COLO668 (cell line): ENCODE results near the gene CASP4.
"Not testable (repeated sequence)": the region's sequence is repeated elsewhere in the genome, so short reads cannot be mapped to it uniquely, and the experiment has no call there.

Source experiments
- DNase-seq: peaks from one replicate; lab custom pipeline; 2025; ENCODE audit not compliant: unreplicated experiment; lab: John Stamatoyannopoulos, UW

The CASP4 gene

DNA sequence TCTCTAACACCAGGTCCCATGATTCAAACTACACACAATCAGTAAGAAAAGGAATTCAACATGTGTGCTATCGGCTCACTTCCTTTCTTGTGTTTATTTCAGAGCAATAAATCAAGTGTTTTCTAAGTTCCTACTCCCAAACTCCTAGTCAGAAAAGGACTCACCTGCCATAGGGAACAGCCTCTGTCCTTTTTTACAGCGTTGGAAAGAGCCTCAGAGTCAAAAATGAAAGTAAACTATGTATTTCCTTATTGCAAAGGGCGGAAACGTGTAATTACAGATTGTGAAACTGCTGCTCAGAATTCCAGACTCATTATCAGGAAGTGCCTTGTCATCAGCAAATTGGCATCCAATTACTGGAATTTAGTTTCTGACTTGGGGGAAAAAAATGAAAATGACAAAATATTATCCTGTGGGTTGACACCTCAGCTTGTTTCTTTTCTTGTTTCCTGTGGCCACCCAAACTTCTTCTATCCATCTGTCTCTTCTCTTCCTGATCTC lies at the start of gene CASP4:
Gene CASP4 (minus strand): TSS at position 220 of the 501 bp plus-strand sequence. CDS start 49 bp downstream, at position 171.
- peak; percentile 11 for DNase-seq

DNA sequence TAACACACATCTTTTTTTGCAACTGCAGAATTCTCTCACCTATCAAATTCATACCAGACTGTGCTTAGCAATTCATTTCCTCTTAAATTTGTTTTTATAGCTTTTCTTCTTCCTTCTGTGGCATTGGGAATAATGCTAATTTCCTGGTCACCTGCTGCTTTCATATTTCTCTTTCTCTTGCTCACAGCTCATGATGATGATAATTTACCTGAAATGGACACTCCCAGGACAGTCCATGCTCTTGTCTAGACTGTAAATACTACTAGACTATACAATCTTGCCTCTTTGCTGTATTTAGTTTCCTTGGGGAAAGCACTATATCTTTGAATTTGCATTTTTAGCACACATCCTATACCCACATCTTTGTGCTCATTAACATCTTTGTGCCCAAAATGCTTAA lies 39.1 kb upstream of the CASP4 start:
- DNase-seq: no peak

DNA sequence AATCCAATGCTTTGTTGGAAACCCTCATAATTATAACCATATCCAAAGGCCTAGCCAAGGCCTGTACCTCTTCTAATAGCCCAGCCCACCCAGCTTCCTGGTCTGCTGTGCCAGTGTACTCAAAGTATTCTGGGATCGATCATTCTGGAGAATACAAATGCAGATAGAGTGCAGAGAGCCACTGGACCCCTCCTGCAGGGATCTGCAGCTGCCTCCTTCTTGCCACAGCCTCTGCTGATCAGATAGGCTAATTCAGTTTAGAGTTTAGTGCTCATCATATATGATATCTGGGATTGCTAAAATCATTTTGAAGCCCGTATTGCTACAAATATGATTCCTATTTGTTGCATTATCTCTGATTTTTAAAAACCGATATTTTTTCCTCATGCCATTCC lies 37.1 kb upstream of the CASP4 start:
- no peak for DNase-seq

DNA sequence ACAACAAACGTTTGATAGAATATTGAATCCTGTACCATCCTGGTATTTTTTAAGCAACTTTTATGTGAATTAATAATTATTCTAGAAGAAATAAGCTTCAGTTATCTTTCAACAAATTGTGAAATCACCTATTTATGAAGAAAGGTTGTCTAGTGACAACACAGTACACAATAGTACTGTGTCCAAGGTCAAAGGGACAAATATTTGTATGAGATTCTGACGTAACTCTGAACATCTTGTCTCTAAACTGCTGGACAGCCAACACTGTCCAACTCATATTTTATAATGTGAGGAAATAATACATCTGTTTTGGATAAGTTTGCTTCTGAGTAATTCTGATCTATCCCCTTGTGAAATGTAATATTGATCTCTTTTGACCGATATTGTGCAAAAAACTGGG lies 35.6 kb upstream of the CASP4 start:
- DNase-seq: no peak

DNA sequence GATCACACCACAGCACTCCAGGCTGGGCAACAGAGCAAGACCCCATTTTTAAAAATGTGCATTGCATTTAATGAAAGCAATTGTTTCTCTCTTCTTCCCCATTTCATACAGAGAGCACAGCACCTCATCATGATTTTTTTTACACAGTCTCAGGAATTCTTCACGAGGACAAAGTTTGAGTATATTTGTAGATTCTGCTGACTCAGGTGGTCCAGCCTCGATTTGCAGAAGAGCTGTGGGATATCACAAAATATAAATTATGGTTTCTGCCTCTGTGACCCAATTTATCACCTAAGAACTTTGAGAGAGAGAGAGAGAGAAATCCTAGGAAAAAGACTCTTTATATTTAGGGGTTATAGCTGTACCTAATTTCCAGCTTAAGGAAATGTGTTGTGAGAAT lies 34.8 kb upstream of the CASP4 start:
- DNase-seq: no peak

DNA sequence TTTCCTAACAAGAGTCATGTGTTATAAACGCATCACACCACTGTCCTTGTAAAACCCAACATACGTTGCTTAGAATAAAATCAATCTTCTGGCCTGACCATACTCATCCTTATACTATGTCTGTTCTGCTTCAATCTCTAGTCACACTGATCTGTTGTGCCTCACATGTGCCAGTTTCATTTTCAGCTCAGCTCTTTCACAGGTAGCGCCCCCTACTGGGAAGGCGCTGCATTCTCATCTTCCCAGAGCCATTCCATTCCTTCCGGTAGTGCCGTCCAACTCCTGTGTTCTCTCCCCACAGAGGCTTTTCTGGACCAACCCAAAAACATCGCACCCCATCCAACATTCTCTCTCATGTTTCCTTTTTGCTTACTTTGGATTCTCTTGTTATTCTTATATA lies 32.4 kb upstream of the CASP4 start:
- peak; percentile 35 for DNase-seq

DNA sequence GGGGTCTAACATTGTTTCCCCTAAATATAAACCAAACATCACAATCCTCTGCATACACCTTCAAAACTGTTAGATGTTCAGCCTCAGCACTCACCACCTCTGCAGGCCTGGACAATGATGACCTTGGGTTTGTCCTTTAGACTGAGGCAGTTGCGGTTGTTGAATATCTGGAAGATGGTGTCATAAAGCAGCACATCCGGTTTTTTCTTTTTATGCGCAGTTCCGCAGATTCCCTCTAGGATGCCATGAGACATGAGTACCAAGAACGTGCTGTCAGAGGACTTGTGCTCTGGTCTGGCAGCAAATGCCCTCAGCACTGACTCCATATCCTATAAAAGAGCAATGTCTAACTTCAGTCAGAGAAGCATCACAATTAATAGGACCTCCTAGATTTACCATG lies 31.8 kb upstream of the CASP4 start:
- peak; percentile 2 for DNase-seq

DNA sequence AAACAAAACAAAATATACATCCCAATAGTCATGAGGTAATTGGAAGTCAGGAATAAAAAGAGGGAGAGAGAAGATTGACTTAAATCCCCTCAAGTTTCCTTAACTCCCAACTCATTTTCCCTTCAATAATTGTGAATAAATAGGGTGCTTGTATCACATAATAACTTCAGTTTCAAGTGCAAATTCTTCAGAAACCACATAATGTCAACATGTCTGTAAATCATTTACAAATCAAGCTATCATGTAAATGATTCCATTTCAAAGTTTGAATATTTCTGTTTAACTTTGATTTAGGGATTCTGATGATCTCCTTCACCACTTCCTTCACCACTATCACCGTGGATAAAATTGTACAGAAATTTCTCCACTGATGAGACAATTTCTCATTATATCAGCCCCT lies 31.3 kb upstream of the CASP4 start:
- DNase-seq: no peak

DNA sequence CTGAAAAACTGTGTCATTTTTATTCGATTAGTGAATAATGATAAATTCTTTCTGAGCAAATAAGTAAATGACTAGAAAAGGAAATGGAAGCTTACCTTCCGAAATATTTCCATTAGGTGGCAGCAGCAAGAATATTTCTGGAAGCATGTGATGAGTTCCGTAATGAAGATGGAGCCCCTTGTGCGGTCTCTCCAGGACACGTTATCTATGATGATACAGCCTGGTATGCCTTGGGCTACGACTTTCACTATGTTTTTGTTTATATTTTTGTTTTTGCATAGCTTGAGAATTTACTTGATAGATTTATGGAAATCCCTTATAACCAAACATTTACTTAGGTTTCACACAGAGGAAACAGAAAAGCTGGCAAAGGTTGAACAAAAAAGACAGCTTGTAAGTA lies 28.9 kb upstream of the CASP4 start:
- DNase-seq: no peak

DNA sequence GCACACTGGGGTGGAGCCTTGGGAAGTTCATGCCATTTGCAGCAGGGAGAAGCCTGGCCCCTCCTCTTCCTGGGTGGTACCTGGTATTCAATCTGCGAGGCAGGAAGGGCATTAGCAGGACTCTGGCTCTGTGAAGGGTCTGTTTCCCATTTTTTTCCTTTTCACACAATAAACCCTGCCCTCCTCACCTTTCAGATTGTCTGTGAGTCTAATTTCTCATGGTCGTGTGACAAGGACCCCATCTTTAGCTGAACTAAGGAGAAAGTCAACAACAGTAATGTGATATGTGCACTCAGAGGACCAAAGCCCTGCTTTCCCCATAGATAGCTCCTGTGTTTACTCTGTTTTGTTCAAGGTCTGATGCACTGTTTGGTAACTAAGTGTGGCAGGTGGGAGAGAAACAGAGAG lies 26.6 kb upstream of the CASP4 start:
- peak; percentile 80 for DNase-seq

DNA sequence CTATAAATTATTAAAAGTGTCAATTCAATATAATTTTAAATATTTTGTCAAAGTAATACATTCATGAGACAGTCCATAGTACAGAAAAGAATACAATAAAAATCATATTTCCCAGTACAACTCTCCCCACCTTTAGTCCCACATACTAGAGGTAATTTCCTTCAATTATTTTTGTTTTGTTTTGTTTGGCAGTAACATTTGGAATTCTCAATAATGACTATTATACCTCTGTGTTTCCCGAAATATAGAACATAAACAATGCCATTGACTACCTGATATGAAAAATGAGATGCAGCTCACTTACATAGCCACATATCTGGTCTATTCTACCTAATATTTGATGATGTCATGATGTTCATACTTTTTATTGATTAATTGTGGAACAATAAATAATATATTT lies 24.4 kb upstream of the CASP4 start:
- no peak for DNase-seq

DNA sequence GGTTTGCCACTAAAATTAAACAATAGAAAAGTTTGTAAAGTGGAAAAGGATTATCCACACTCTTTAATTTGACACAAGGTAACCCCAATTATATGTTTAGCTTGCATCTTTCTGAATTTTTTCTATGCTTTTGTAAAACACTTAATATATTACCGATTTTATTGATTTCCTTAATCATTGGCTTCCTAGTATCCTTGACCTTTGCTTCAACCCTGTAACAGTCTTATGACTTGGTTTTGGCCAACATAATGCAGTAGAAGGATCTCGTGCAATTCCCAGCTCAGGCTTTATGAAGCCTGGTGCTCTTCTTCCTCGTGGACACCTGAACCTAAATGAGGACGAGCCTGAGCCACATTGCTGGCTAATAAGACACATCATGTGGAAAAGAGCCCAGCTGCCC lies 23.6 kb upstream of the CASP4 start:
- no peak for DNase-seq

DNA sequence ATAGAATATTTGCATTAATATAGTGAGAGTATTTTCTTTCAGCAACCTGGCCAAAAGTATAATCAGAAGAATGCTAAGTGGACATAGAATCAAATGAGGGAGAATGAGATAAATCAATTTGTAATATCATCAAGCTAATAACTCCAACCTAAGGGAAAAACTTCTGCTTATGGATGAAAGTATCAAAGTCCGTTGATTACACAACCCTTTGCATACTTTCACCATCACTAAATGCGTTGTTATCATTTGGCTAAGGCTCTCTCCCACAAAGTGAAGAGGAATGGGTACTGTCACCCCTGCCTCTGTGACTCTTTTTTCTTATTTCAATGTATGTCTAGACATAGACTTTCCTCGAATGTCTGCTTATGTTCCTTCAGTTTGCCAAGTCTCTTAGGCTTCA lies 16.4 kb upstream of the CASP4 start:
- no peak for DNase-seq

DNA sequence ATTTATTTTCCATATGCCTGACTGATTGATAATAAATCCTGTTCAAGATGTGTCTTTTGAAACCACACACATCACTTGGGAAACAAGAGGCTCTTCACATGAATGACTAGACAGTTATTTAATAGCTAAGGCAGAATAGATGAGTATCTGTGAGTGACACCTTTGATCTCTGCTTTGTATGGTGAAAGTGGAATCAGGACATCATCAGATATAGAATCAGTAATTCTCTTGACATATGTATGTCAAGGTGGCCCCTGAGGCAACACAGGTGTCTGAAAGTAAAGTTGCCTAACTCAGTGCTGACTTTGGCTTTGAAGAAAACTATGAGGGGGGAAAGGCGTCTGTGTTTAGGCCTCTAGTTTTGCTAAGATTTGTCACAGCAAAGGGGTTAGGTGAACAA lies 11.5 kb upstream of the CASP4 start:
- no peak for DNase-seq

DNA sequence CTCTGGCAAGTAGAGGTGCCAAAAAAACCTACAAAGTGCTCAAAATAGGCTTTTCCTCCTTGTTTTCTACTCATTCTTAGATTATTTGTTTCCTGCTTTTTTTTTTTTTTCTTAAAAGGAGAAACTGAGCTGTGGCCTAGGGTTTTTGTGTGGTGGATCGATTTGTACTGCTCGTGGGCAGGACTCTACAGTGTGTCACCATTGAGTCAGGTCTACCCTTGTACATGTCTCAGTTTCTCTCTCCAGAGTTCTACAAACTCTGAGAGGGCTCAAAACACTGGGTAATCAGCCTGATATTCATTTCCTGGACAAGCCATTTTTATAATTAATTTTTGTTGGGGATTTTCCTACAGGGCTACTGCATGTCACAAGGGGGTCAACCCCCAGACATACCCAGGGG lies 5.2 kb upstream of the CASP4 start:
- no peak for DNase-seq

DNA sequence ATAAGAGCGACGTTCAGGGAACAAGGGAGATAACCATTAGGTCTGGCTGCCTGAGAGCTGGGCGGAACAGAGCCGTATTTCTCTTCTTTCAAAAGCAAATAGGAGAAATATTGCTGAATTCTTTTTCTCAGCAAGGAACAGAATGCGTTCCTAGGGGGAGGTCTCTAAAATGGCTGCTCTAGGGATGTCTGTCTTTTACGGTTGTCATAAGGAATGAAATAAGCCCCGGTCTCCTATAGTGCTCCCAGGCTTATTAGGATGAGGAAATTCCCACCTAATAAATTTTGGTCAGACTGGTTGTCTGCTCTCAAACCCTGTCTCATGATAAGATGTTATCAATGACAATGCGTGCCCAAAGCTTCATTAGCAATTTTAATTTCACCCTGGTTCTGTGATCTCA lies 4.5 kb upstream of the CASP4 start:
- not testable (repeated sequence) for DNase-seq

DNA sequence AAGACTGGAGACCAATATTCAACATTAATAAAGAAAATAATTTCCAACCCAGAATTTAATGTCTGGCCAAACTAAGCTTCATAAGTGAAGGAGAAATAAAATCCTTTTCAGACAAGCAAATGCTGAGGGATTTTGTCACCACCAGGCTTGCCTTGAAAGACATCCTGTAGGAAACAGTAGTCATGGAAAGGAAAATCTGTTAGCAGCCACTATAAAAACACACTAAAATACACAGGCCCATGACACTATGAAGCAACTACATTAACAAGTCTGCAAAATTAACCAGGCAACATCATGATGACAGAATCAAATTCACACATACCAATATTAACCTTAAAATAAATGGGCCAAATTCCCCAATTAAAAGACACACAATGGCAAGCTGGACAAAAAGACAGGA lies 2.4 kb upstream of the CASP4 start:
- no peak for DNase-seq

DNA sequence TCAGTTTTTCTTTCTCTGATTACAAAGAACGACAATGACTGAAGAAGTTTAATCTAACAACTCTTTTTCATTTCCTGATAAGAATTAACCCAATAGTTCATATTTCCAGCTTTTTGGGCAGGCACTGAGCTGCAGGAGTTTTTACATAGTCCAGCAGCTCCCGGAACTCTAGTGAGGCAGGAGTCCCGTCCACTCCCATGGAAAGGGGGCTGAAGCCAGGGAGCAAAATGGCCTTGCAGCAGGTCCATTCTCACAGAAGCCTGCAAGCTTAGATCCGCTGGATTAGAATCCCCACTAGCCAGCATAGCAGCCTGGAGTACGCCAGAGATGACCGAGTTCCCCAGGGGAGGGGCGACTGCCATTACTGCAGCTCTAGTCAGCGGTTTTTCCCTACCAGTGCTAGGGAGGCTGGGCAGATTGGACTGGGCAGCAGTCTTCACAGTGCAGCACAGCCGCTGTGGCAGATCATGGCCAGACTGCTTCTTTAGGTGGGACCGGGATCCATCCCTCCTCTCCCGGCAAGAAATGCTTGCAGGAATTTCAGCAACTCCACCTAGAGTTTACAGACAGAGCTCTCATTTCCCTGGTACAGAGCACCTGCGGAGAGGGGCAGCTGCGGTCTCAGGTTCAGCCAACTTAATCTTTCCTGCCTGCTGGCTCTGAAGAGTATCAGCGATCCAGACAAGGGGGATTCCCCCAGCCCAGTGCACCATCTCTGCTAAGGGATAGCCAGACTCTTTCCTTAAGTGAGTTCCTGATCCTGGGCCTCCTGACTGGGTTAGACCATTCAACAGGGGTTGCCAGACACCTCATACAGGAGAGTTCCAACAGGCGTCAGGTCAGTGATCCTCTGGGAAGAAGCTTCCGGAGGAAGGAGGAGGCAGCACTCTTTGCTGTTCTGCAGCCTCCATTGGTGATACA lies 742 bp upstream of the CASP4 start:
- peak; percentile 54 for DNase-seq

DNA sequence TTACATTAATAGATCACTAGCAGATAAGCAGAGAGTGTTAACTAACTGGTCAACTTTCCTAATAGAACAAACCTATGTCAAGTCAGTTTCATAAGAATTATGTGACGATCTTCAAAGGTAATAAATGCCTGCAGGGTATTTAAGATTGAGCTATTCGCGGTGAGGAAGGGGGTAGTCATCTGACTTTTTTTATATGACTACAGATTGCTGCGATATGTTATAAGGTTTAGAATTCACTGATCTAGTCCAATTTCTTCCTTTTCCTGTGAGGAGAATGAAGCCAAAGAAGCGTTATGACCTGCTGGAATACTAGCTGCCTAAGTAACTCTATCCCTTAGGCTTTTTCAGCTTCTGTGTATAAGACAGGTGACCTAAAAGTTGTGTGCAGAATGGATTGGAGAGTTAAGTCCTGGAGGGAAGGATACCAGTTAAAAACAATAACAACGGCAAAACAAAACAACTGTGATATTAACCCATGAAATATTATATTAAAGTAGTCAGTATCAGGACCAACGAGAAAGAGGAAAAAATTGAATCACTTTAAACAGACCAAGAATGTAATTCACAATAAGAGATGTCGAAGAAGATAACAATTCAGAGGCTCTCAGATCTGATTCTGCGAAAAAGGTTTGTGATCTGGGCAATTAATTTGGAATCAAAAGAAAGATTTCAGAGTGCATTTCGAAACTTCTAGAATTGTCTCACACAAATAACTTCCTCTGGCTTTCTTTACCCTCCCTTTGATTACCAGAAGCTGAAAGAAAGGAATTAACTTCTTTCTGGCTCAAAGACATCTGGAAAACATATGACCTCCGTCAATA lies 630 bp downstream of the CASP4 start:
- no peak for DNase-seq

DNA sequence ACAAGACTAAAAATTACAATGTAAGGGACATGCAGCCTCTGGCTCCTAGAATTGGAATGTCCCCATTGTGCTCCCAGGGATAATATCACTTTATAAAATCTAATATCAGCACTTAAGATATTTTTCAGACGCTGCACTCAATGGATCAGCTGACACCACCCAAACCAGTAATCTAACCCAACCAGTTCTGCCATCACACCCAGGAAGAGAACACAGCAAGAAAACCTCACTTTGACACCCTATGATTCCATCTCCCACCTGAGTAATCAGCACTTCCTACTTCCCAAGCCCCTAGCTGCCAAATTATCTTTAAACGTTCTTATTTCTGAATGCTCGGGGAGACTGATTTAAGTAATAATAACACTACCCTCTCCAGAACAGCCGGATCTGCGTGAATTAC lies 2.6 kb downstream of the CASP4 start:
- no peak for DNase-seq

DNA sequence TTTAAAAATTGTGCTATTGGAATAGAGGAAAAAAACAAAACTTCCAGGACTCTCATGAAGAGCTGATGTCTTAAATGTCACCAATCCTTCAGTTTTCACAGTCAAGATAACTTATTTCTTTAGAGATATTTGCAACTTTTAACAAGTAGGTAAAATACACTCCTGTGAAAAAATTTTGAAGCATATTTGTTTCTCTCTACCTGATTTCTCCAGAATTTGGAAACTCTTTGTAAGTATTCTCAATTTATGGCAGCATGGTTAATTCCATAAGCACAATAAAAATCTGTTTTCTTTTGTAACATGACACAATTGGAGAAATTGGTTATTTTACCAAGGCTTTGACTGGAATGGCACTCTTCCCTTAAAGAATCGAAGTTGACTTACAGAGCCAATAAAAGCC lies 4.1 kb downstream of the CASP4 start:
- DNase-seq: no peak

DNA sequence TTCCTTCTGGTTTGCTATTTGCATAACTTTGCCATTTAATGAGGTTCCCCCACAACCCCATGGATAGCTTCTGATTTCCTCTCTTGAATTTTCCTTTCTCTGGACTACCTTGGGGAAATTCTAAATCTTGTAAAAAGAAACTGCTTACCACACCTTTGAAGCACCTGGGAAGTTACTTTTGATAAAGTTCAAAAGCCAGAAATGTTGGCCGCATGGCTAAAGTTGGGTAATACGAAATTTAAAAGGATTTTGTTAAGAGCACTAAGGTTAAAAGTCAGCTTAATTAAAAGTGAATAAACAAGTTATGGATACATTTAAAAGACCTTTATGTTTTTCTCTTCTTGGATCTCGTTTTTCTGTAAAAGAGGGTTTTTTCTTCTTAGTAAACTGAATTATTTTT lies 5.5 kb downstream of the CASP4 start:
- DNase-seq: no peak
